ENCODE results near the gene EFCC1. TPM values are rescaled to one million over a fixed set of nuclear protein-coding genes. Genes with fewer than 3 reads are reported as not detected.

EFCC1 gene
- polyA plus RNA-seq, 4 donors: 1.6 to 3.7 (median 3.1) TPM; not detected in 1

GRCh38 chr3:129006864-129007263 lies 5.8 kb downstream of the EFCC1 start:
- Histone ChIP-seq H3K27me3 (ENCODE audit: control insufficient read depth in 3 of 3, insufficient read depth in 3 of 3, low read length in 3 of 3) (peaks cover 2 to 36% (median 7%) of the 10 kb centered on the region in 3 donors), H3K27ac (ENCODE audit: low read depth in 1 of 3, low read length in 2 of 3) (peak overlapping the region in 1 of 3 donors; percentile 26), H3K36me3 (ENCODE audit: control insufficient read depth in 3 of 3, insufficient read depth in 2 of 3, low read depth in 1 of 3, low read length in 3 of 3) (peaks cover 0 to 7% (median 0%) of the 10 kb centered on the region in 3 donors), H3K9me3 (ENCODE audit: control insufficient read depth in 2 of 2, insufficient read depth in 1 of 2, low read depth in 1 of 2, low read length in 1 of 2) (no peaks in the 10 kb centered on the region), H3K4me1 (ENCODE audit: control insufficient read depth in 3 of 3, insufficient read depth in 2 of 3, low read depth in 1 of 3, low read length in 2 of 3) (peaks cover 0 to 7% (median 3%) of the 10 kb centered on the region in 3 donors), H3K4me3 (ENCODE audit: low read depth in 1 of 3, low read length in 3 of 3) (no peak overlapping the region)
- FAIRE-seq (no peak), DNase-seq (no peak)
- WGBS, 3 donors: 77 to 88% (median 84%) methylated on average over 3 of the region's 3 CpGs

GRCh38 chr3:129007792-129008191 lies 6.7 kb downstream of the EFCC1 start:
- no peak for DNase-seq
- H3K27me3 ChIP-seq (ENCODE audit: control insufficient read depth in 3 of 3, insufficient read depth in 3 of 3, low read length in 3 of 3): peaks cover 0 to 28% (median 4%) of the 10 kb centered on the region in 3 donors
- H3K9me3 ChIP-seq (ENCODE audit: control insufficient read depth in 2 of 2, insufficient read depth in 1 of 2, low read depth in 1 of 2, low read length in 1 of 2): no peaks in the 10 kb centered on the region
- no peak overlapping the region for H3K27ac ChIP-seq (ENCODE audit: low read depth in 1 of 3, low read length in 2 of 3)
- peaks cover 0 to 7% (median 3%) of the 10 kb centered on the region in 3 donors for H3K4me1 ChIP-seq (ENCODE audit: control insufficient read depth in 3 of 3, insufficient read depth in 2 of 3, low read depth in 1 of 3, low read length in 2 of 3)
- H3K36me3 ChIP-seq (ENCODE audit: control insufficient read depth in 3 of 3, insufficient read depth in 2 of 3, low read depth in 1 of 3, low read length in 3 of 3): peaks cover 0 to 7% (median 0%) of the 10 kb centered on the region in 3 donors
- WGBS, 3 donors: 68 to 83% (median 83%) methylated on average over 2 of the region's 2 CpGs
- H3K4me3 ChIP-seq (ENCODE audit: low read depth in 1 of 3, low read length in 3 of 3): no peak overlapping the region
- FAIRE-seq: no peak

- Histone ChIP-seq H3K27me3 (ENCODE audit: control insufficient read depth in 3 of 3, insufficient read depth in 3 of 3, low read length in 3 of 3) (peaks cover 0 to 16% (median 0%) of the 10 kb centered on the region in 3 donors), H3K27ac (ENCODE audit: low read depth in 1 of 3, low read length in 2 of 3) (no peak overlapping the region), H3K4me3 (ENCODE audit: low read depth in 1 of 3, low read length in 3 of 3) (no peak overlapping the region), H3K9me3 (ENCODE audit: control insufficient read depth in 2 of 2, insufficient read depth in 1 of 2, low read depth in 1 of 2, low read length in 1 of 2) (no peaks in the 10 kb centered on the region), H3K36me3 (ENCODE audit: control insufficient read depth in 3 of 3, insufficient read depth in 2 of 3, low read depth in 1 of 3, low read length in 3 of 3) (peaks cover 0 to 7% (median 0%) of the 10 kb centered on the region in 3 donors), H3K4me1 (ENCODE audit: control insufficient read depth in 3 of 3, insufficient read depth in 2 of 3, low read depth in 1 of 3, low read length in 2 of 3) (peaks cover 0 to 4% (median 3%) of the 10 kb centered on the region in 3 donors)
- DNase-seq (no peak), FAIRE-seq (no peak)
- WGBS, 3 donors: 89 to 96% (median 94%) methylated on average over 2 of the region's 2 CpGs
Measured at GRCh38 chr3:129009266-129009665, 8.2 kb downstream of the EFCC1 start.

GRCh38 chr3:129010310-129010956 lies 9.3 kb downstream of the EFCC1 start:
- DNase-seq: no peak
- no peak for FAIRE-seq
- Histone ChIP-seq H3K27ac (ENCODE audit: low read depth in 1 of 3, low read length in 2 of 3) (peak overlapping the region in 1 of 3 donors; percentile 50), H3K27me3 (ENCODE audit: control insufficient read depth in 3 of 3, insufficient read depth in 3 of 3, low read length in 3 of 3) (peaks cover 0 to 9% (median 0%) of the 10 kb centered on the region in 3 donors), H3K4me3 (ENCODE audit: low read depth in 1 of 3, low read length in 3 of 3) (no peak overlapping the region), H3K36me3 (ENCODE audit: control insufficient read depth in 3 of 3, insufficient read depth in 2 of 3, low read depth in 1 of 3, low read length in 3 of 3) (peaks cover 0 to 7% (median 0%) of the 10 kb centered on the region in 3 donors), H3K4me1 (ENCODE audit: control insufficient read depth in 3 of 3, insufficient read depth in 2 of 3, low read depth in 1 of 3, low read length in 2 of 3) (no peaks in the 10 kb centered on the region), H3K9me3 (ENCODE audit: control insufficient read depth in 2 of 2, insufficient read depth in 1 of 2, low read depth in 1 of 2, low read length in 1 of 2) (no peaks in the 10 kb centered on the region)
- 63 to 71% (median 70%) methylated on average over 9 of the region's 9 CpGs for WGBS, 3 donors

GRCh38 chr3:129013491-129013891 lies 12.4 kb downstream of the EFCC1 start:
- DNase-seq: no peak
- Histone ChIP-seq H3K9me3 (ENCODE audit: control insufficient read depth in 2 of 2, insufficient read depth in 1 of 2, low read depth in 1 of 2, low read length in 1 of 2) (no peaks in the 10 kb centered on the region), H3K36me3 (ENCODE audit: control insufficient read depth in 3 of 3, insufficient read depth in 2 of 3, low read depth in 1 of 3, low read length in 3 of 3) (peaks cover 0 to 5% (median 0%) of the 10 kb centered on the region in 3 donors), H3K4me1 (ENCODE audit: control insufficient read depth in 3 of 3, insufficient read depth in 2 of 3, low read depth in 1 of 3, low read length in 2 of 3) (peaks cover 0 to 14% (median 5%) of the 10 kb centered on the region in 3 donors), H3K4me3 (ENCODE audit: low read depth in 1 of 3, low read length in 3 of 3) (no peak overlapping the region), H3K27ac (ENCODE audit: low read depth in 1 of 3, low read length in 2 of 3) (peak overlapping the region in 1 of 3 donors; percentile 88), H3K27me3 (ENCODE audit: control insufficient read depth in 3 of 3, insufficient read depth in 3 of 3, low read length in 3 of 3) (no peaks in the 10 kb centered on the region)
- no peak for FAIRE-seq
- WGBS, 3 donors: 91 to 100% (median 96%) methylated on average over 3 of the region's 3 CpGs

GRCh38 chr3:129014148-129014547 lies 13.0 kb downstream of the EFCC1 start:
- DNase-seq (no peak), FAIRE-seq (no peak)
- H3K4me1 ChIP-seq (ENCODE audit: control insufficient read depth in 3 of 3, insufficient read depth in 2 of 3, low read depth in 1 of 3, low read length in 2 of 3): peaks cover 0 to 14% (median 5%) of the 10 kb centered on the region in 3 donors
- H3K27ac ChIP-seq (ENCODE audit: low read depth in 1 of 3, low read length in 2 of 3): peak overlapping the region in 1 of 3 donors; percentile 88
- peaks cover 0 to 5% (median 0%) of the 10 kb centered on the region in 3 donors for H3K36me3 ChIP-seq (ENCODE audit: control insufficient read depth in 3 of 3, insufficient read depth in 2 of 3, low read depth in 1 of 3, low read length in 3 of 3)
- no peaks in the 10 kb centered on the region for H3K9me3 ChIP-seq (ENCODE audit: control insufficient read depth in 2 of 2, insufficient read depth in 1 of 2, low read depth in 1 of 2, low read length in 1 of 2)
- H3K4me3 ChIP-seq (ENCODE audit: low read depth in 1 of 3, low read length in 3 of 3): no peak overlapping the region
- 74 to 91% (median 90%) methylated on average over 13 of the region's 13 CpGs for WGBS, 3 donors
- no peaks in the 10 kb centered on the region for H3K27me3 ChIP-seq (ENCODE audit: control insufficient read depth in 3 of 3, insufficient read depth in 3 of 3, low read length in 3 of 3)

- peaks cover 0 to 14% (median 5%) of the 10 kb centered on the region in 3 donors for H3K4me1 ChIP-seq (ENCODE audit: control insufficient read depth in 3 of 3, insufficient read depth in 2 of 3, low read depth in 1 of 3, low read length in 2 of 3)
- peaks cover 0 to 3% (median 0%) of the 10 kb centered on the region in 3 donors for H3K36me3 ChIP-seq (ENCODE audit: control insufficient read depth in 3 of 3, insufficient read depth in 2 of 3, low read depth in 1 of 3, low read length in 3 of 3)
- H3K27ac ChIP-seq (ENCODE audit: low read depth in 1 of 3, low read length in 2 of 3): peak overlapping the region in 1 of 3 donors; percentile 88
- H3K27me3 ChIP-seq (ENCODE audit: control insufficient read depth in 3 of 3, insufficient read depth in 3 of 3, low read length in 3 of 3): no peaks in the 10 kb centered on the region
- 90 to 96% (median 91%) methylated on average over 9 of the region's 9 CpGs for WGBS, 3 donors
- no peak overlapping the region for H3K4me3 ChIP-seq (ENCODE audit: low read depth in 1 of 3, low read length in 3 of 3)
- DNase-seq (no peak), FAIRE-seq (no peak)
- H3K9me3 ChIP-seq (ENCODE audit: control insufficient read depth in 2 of 2, insufficient read depth in 1 of 2, low read depth in 1 of 2, low read length in 1 of 2): no peaks in the 10 kb centered on the region
Measured at GRCh38 chr3:129014793-129015345, 13.8 kb downstream of the EFCC1 start.

- peak overlapping the region; percentile 6 to 88 (median 55) for H3K27ac ChIP-seq (ENCODE audit: low read depth in 1 of 3, low read length in 2 of 3)
- DNase-seq (no peak), FAIRE-seq (no peak)
- WGBS, 3 donors: 61 to 85% (median 66%) methylated on average over 19 of the region's 19 CpGs
- peaks cover 0 to 3% (median 0%) of the 10 kb centered on the region in 3 donors for H3K36me3 ChIP-seq (ENCODE audit: control insufficient read depth in 3 of 3, insufficient read depth in 2 of 3, low read depth in 1 of 3, low read length in 3 of 3)
- peaks cover 0 to 14% (median 5%) of the 10 kb centered on the region in 3 donors for H3K4me1 ChIP-seq (ENCODE audit: control insufficient read depth in 3 of 3, insufficient read depth in 2 of 3, low read depth in 1 of 3, low read length in 2 of 3)
- H3K4me3 ChIP-seq (ENCODE audit: low read depth in 1 of 3, low read length in 3 of 3): no peak overlapping the region
- no peaks in the 10 kb centered on the region for H3K27me3 ChIP-seq (ENCODE audit: control insufficient read depth in 3 of 3, insufficient read depth in 3 of 3, low read length in 3 of 3)
- H3K9me3 ChIP-seq (ENCODE audit: control insufficient read depth in 2 of 2, insufficient read depth in 1 of 2, low read depth in 1 of 2, low read length in 1 of 2): no peaks in the 10 kb centered on the region
Measured at GRCh38 chr3:129015388-129016105, 14.4 kb downstream of the EFCC1 start.
